OCI-LY7 (cell line): Measurements from ENCODE around the gene MTHFD1L. TPM values are rescaled to one million over a fixed set of nuclear protein-coding genes. Genes with fewer than 3 reads are reported as not detected.

Source experiments
- BruUV-seq: library from RNA; stranded (reverse); fragments of 400-500 nt; replicated peaks from 2 replicates; lab custom pipeline; 2021; lab: Mats Ljungman, UMichigan
- CTCF ChIA-PET: fragments of 300-600 bp; sonication (Branson Sonifier 250); formaldehyde crosslinking; loops from one replicate; lab custom pipeline; 2022; ENCODE audit warnings: antibody characterized with exemption; ENCODE audit not compliant: unreplicated experiment; lab: Charles Lee
- POLR2A ChIA-PET: fragments of 300-600 bp; sonication (Branson Sonifier 250); formaldehyde crosslinking; loops from one replicate; lab custom pipeline; 2022; ENCODE audit warnings: antibody characterized with exemption; lab: Charles Lee
- DNase-seq: peaks from one replicate; pipeline ENCODE4 v3.0.0-alpha.2; 2015; ENCODE audit warnings: low spot score
- H2AFZ ChIP-seq: fragments of 200-600 bp; sonication (generic), shearing (Covaris generic); 2 replicates; pipeline ENCODE4 v1.6.1; 2014; ENCODE audit warnings: mild to moderate bottlenecking, antibody characterized with exemption, low read length, moderate library complexity
- H3K27ac ChIP-seq: fragments of 200-600 bp; sonication (generic); 2 replicates; pipeline ENCODE4 v1.5.1; 2014; ENCODE audit warnings: mixed run types, low read depth, mild to moderate bottlenecking, moderate library complexity, low read length, inconsistent platforms; ENCODE audit not compliant: poor library complexity, severe bottlenecking
- H3K36me3 ChIP-seq: fragments of 200-600 bp; sonication (generic); 2 replicates; pipeline ENCODE4 v1.6.1; 2014; ENCODE audit warnings: mild to moderate bottlenecking, antibody characterized with exemption, low read length, moderate library complexity, mixed read lengths; ENCODE audit not compliant: insufficient read depth
- H3K4me1 ChIP-seq: fragments of 200-600 bp; sonication (generic); 2 replicates; pipeline ENCODE4 v1.5.1; 2014; ENCODE audit warnings: mild to moderate bottlenecking, low read length; ENCODE audit not compliant: insufficient read depth, poor library complexity, severe bottlenecking
- H3K4me2 ChIP-seq: fragments of 200-600 bp; sonication (generic); 2 replicates; pipeline ENCODE4 v1.6.1; 2014; ENCODE audit warnings: mild to moderate bottlenecking, low read length
- H3K4me3 ChIP-seq: fragments of 200-600 bp; sonication (generic); 2 replicates; pipeline ENCODE4 v1.5.1; 2014; ENCODE audit warnings: mild to moderate bottlenecking, low read depth, low read length; ENCODE audit not compliant: poor library complexity, severe bottlenecking
- H3K79me2 ChIP-seq: fragments of 200-600 bp; sonication (generic); 2 replicates; pipeline ENCODE4 v1.6.1; 2016; ENCODE audit warnings: low read depth, mild to moderate bottlenecking, low read length, moderate library complexity, mixed read lengths; ENCODE audit not compliant: insufficient read depth
- H3K9me2 ChIP-seq: fragments of 200-600 bp; sonication (generic); 2 replicates; pipeline ENCODE4 v1.6.1; 2016; ENCODE audit warnings: mild to moderate bottlenecking, low read length, mixed read lengths; ENCODE audit not compliant: insufficient read depth
- H3K9me3 ChIP-seq: fragments of 200-600 bp; sonication (generic); 2 replicates; pipeline ENCODE4 v1.6.1; 2014; ENCODE audit warnings: mild to moderate bottlenecking, mixed run types, low read length, mixed read lengths
- H4K20me1 ChIP-seq: fragments of 200-600 bp; sonication (generic); 2 replicates; pipeline ENCODE4 v1.6.1; 2014; ENCODE audit warnings: mild to moderate bottlenecking, antibody characterized with exemption, low read length, moderate library complexity, mixed read lengths; ENCODE audit not compliant: insufficient read depth
- EZH2phosphoT487 ChIP-seq: fragments of 200-600 bp; sonication (generic); IDR thresholded peaks from 2 replicates; pipeline ENCODE4 v1.6.1; 2018; ENCODE audit warnings: low read depth, borderline replicate concordance, mild to moderate bottlenecking, mixed run types, antibody characterized with exemption, low read length, moderate library complexity, mixed read lengths
- intact Hi-C: fragments of 100-400 bp; cut with micrococcal nuclease; formaldehyde crosslinking; loops from one replicate; pipeline ENCODE4 v1.10.0; 2022; ENCODE audit not compliant: unreplicated experiment
- total RNA-seq, 2 experiments: library from RNA; depleted of rRNA in 1 of 2; stranded (reverse); fragments of >200 nt in 1 of 2; shearing (Covaris generic) in 1 of 2; gene quantifications; 2 replicates each; pipeline ENCODE4 v1.2.3, GENCODE V29; 2014 to 2022
- TF ChIP-seq, protein P1 (sequence below): fragments of 200-600 bp; sonication (generic); conservative IDR thresholded peaks from 2 replicates; pipeline ENCODE4 v1.5.1; 2014; ENCODE audit warnings: mild to moderate bottlenecking, antibody characterized with exemption, low read length, moderate library complexity, mixed read lengths

The MTHFD1L gene
- total RNA-seq, 2 experiments from 2014 or later: 68.4 to 144 TPM

DNA sequence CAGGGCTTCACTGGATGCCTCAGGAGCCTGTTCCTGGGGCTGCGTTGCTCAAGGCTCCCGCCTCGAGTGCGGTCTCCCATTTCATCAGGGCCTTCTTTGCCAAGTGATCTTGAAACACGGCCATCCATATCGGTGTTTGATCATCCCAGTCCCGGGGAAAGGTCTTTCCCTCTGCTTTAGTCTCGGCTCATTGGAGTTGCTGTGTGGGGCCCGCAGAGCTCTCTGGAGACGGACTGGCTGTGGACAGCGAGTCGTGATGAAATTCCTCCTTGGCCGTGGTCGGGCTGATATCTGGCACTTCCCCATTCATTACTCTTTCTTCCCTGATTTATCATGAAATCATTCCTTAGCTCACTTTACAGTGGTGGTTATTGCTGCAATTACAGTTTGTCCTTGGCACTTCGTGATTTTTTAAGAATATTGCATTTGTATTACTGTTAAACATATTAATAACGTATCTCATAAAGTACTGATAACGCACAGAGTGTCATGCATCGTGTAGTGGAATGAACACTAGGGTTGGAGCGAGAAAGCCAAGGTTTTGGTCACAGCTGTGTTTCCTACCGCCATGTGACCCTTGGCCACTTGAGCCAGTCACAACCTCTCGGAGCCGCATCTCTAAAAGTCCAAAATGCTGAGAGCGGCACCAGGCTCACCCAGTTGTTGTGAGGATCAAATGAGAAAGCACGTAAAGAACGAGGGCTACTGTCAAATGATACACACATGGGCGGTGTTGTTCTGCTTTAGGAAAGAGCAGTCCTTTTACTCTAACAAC, 71.8 kb downstream of the MTHFD1L start:
- intact Hi-C loops: loop anchor here (5.0 kb wide), 1 partner anchor 40 kb away; no protein-coding TSS in a partner anchor
- no peak overlapping the region for H2AFZ ChIP-seq
- DNase-seq: no peak
- peaks cover 88% of the 10 kb centered on the region for H3K36me3 ChIP-seq
- TF ChIP-seq, protein P1, sequence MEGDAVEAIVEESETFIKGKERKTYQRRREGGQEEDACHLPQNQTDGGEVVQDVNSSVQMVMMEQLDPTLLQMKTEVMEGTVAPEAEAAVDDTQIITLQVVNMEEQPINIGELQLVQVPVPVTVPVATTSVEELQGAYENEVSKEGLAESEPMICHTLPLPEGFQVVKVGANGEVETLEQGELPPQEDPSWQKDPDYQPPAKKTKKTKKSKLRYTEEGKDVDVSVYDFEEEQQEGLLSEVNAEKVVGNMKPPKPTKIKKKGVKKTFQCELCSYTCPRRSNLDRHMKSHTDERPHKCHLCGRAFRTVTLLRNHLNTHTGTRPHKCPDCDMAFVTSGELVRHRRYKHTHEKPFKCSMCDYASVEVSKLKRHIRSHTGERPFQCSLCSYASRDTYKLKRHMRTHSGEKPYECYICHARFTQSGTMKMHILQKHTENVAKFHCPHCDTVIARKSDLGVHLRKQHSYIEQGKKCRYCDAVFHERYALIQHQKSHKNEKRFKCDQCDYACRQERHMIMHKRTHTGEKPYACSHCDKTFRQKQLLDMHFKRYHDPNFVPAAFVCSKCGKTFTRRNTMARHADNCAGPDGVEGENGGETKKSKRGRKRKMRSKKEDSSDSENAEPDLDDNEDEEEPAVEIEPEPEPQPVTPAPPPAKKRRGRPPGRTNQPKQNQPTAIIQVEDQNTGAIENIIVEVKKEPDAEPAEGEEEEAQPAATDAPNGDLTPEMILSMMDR: no peak
- no peak for TF ChIP-seq EZH2phosphoT487
- H3K9me3 ChIP-seq: no peaks in the 10 kb centered on the region
- CTCF ChIA-PET: no interaction called here
- POLR2A ChIA-PET: no interaction called here
- H3K4me3 ChIP-seq: no peak overlapping the region
- H3K4me1 ChIP-seq: no peaks in the 10 kb centered on the region
- no TSS peak for BruUV-seq
- no peak overlapping the region for H3K27ac ChIP-seq
- no peak overlapping the region for H3K4me2 ChIP-seq
- no peaks in the 10 kb centered on the region for H3K79me2 ChIP-seq
- no peaks in the 10 kb centered on the region for H4K20me1 ChIP-seq
- no peaks in the 10 kb centered on the region for H3K9me2 ChIP-seq

DNA sequence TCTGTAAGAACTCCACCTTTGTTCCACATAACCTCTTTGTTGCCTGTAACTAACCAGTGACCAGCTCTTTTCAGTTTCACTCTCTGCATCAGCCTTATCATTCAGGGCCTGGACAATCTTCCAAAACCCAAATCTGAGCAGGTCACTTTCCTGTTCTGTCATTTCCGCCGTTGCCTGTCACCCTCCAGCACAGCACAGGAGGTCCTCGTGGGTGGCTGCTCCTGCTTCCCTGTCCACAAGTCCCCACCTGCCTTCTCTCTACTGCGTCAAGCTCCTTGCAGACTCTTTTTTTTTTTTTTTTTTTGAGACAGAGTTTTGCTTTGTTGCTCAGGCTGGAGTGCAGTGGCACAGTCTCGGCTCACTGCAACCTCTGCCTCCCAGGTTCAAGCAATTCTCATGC, 73.9 kb downstream of the MTHFD1L start:
- no peak overlapping the region for H3K27ac ChIP-seq
- intact Hi-C loops: loop anchor here (5.0 kb wide), 1 partner anchor 38 kb away; no protein-coding TSS in a partner anchor
- H3K79me2 ChIP-seq: no peaks in the 10 kb centered on the region
- BruUV-seq: no TSS peak
- H3K36me3 ChIP-seq: peaks cover 87% of the 10 kb centered on the region
- ChIA-PET POLR2A (interaction anchor here (0.7 kb wide), 2 partner anchors 10 to 17 kb away, joined by 3 read pairs; no protein-coding TSS in a partner anchor), CTCF (no interaction called here)
- H4K20me1 ChIP-seq: no peaks in the 10 kb centered on the region
- TF ChIP-seq, protein P1: no peak
- no peak for TF ChIP-seq EZH2phosphoT487
- H3K9me2 ChIP-seq: no peaks in the 10 kb centered on the region
- no peak overlapping the region for H2AFZ ChIP-seq
- DNase-seq: no peak
- no peaks in the 10 kb centered on the region for H3K4me1 ChIP-seq
- no peak overlapping the region for H3K4me2 ChIP-seq
- H3K9me3 ChIP-seq: no peaks in the 10 kb centered on the region
- no peak overlapping the region for H3K4me3 ChIP-seq

DNA sequence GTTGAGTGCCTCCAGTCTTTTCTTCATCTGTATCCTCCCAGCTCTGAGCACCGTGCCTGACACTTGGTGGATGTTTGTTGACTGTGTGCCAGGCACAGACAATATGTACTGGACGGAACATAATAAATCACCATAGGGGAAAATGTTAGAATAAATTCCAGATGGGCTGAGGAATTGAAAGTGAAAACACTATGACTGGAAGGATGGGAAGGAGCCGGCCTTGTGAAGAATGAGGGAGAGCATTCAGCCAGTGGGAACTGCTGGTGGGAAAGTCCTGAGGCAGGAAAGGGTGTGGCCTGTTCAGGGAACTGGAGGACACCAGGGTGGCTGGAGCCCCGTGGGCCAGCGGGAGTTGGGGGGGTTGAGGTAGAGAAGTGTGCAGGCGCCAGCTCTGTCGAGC, 75.4 kb downstream of the MTHFD1L start:
- TF ChIP-seq EZH2phosphoT487: no peak
- TF ChIP-seq, protein P1: no peak
- Histone ChIP-seq H3K79me2 (no peaks in the 10 kb centered on the region), H3K9me2 (no peaks in the 10 kb centered on the region), H3K27ac (no peak overlapping the region), H3K4me2 (no peak overlapping the region), H3K4me3 (no peak overlapping the region), H3K9me3 (no peaks in the 10 kb centered on the region), H2AFZ (no peak overlapping the region), H3K4me1 (no peaks in the 10 kb centered on the region), H4K20me1 (no peaks in the 10 kb centered on the region), H3K36me3 (peaks cover 90% of the 10 kb centered on the region)
- intact Hi-C loops: no loop called here
- BruUV-seq: no TSS peak
- ChIA-PET POLR2A (no interaction called here), CTCF (no interaction called here)
- DNase-seq: no peak
